HCT116 (cell line): Measurements from ENCODE around the gene CIITA. TPM values are rescaled to one million over a fixed set of nuclear protein-coding genes. Genes with fewer than 3 reads are reported as not detected.

Source experiments
- ATAC-seq: fragments of 200-7000 bp; cut with Tn5 transposase; 2 replicates; pipeline ENCODE4 v1.9.1; 2020; ENCODE audit warnings: mild to moderate bottlenecking, moderate library complexity
- BruUV-seq: library from RNA; stranded (reverse); fragments of 400-500 nt; replicated peaks from 2 replicates; lab custom pipeline; 2021; lab: Mats Ljungman, UMichigan
- CTCF ChIA-PET: fragments of 300-600 bp; sonication (Branson Sonifier 250); formaldehyde crosslinking; loops from one replicate; lab custom pipeline; 2021; ENCODE audit warnings: antibody characterized with exemption; lab: Charles Lee
- POLR2A ChIA-PET: fragments of 300-600, 350-600 bp; sonication (Branson Sonifier 250); formaldehyde crosslinking; loops from one replicate; lab custom pipeline; 2021; ENCODE audit warnings: antibody characterized with exemption; lab: Charles Lee
- RAD21 ChIA-PET, 2 experiments: fragments of 300-600 bp; sonication (Branson Sonifier 250); formaldehyde crosslinking; loops; one replicate each; lab custom pipeline; 2023; ENCODE audit warnings: low total read pairs in 2 of 2; ENCODE audit not compliant: uncharacterized antibody in 2 of 2, unreplicated experiment in 2 of 2, low non-redundant PET in 1 of 2; lab: Charles Lee
- DNase-seq: peaks from one replicate; pipeline ENCODE4 v3.0.0-alpha.2; 2010; ENCODE audit warnings: low read depth, low spot score
- H2AFZ ChIP-seq: fragments of 200-600 bp; shearing (Covaris generic), sonication (generic); 2 replicates; pipeline ENCODE4 v1.6.1; 2017; ENCODE audit warnings: low read depth, mixed run types, mixed read lengths, antibody characterized with exemption, low read length; ENCODE audit not compliant: poor library complexity, severe bottlenecking
- H3K27ac ChIP-seq: 2 replicates; pipeline ENCODE4 v1.5.1; 2012; ENCODE audit warnings: low read depth, low read length
- H3K27me3 ChIP-seq: fragments of 200-600 bp; sonication (generic); 2 replicates; pipeline ENCODE4 v1.6.1; 2016; ENCODE audit warnings: mixed run types, low read length, mixed read lengths; ENCODE audit not compliant: insufficient read depth
- H3K36me3 ChIP-seq, 2 experiments: fragments of 200-500 bp in 1 of 2; fragments of 200-600 bp in 1 of 2; sonication (Bioruptor generic) in 1 of 2; sonication (generic) in 1 of 2; 2 replicates each; pipeline versions ENCODE4 v1.5.1 to v1.6.1; 2014 to 2016; ENCODE audit warnings: low read length in 2 of 2, inconsistent platforms in 1 of 2, mixed read lengths in 1 of 2, mixed run types in 1 of 2; ENCODE audit not compliant: insufficient read depth in 2 of 2, control insufficient read depth in 1 of 2
- H3K4me1 ChIP-seq, 2 experiments: fragments of 200-600 bp in 1 of 2; sonication (generic) in 1 of 2; 2 replicates each; pipeline versions ENCODE4 v1.5.1 to v1.6.1; 2012 to 2017; ENCODE audit warnings: low read length in 2 of 2, inconsistent platforms in 1 of 2, mild to moderate bottlenecking in 1 of 2, mixed read lengths in 1 of 2, mixed run types in 1 of 2, moderate library complexity in 1 of 2; ENCODE audit not compliant: insufficient read depth in 2 of 2, control insufficient read depth in 1 of 2
- H3K4me2 ChIP-seq: fragments of 200-600 bp; sonication (generic); 2 replicates; pipeline ENCODE4 v1.6.1; 2017; ENCODE audit warnings: mixed run types, low read length, mixed read lengths
- H3K4me3 ChIP-seq, 2 experiments: fragments of 200-600 bp in 1 of 2; sonication (generic) in 1 of 2; replicated peaks in 1 of 2; 2 replicates each; pipeline ENCODE4 v1.5.1; 2011 to 2016; ENCODE audit warnings: low read length in 2 of 2, control low read depth in 1 of 2, low read depth in 1 of 2, mild to moderate bottlenecking in 1 of 2, mixed read lengths in 1 of 2, mixed run types in 1 of 2
- H3K79me2 ChIP-seq: fragments of 200-600 bp; sonication (generic); 2 replicates; pipeline ENCODE4 v1.6.1; 2017; ENCODE audit warnings: mild to moderate bottlenecking, mixed run types, low read length, moderate library complexity, mixed read lengths; ENCODE audit not compliant: insufficient read depth
- H3K9ac ChIP-seq: fragments of 200-600 bp; sonication (generic); 2 replicates; pipeline ENCODE4 v1.6.1; 2016; ENCODE audit warnings: low read length, mixed read lengths
- H3K9me2 ChIP-seq: fragments of 200-600 bp; sonication (generic), shearing (Covaris generic); 2 replicates; pipeline ENCODE4 v1.6.1; 2017; ENCODE audit warnings: mixed run types, mild to moderate bottlenecking, moderate library complexity; ENCODE audit not compliant: insufficient read depth
- H3K9me3 ChIP-seq, 2 experiments: fragments of 200-500 bp in 1 of 2; fragments of 200-600 bp in 1 of 2; sonication (Bioruptor generic) in 1 of 2; sonication (generic) in 1 of 2; 2 replicates each; pipeline ENCODE4 v1.6.1; 2014 to 2017; ENCODE audit warnings: low read length in 2 of 2, mixed read lengths in 2 of 2, inconsistent platforms in 1 of 2, low read depth in 1 of 2, mild to moderate bottlenecking in 1 of 2, mixed run types in 1 of 2, moderate library complexity in 1 of 2; ENCODE audit not compliant: control insufficient read depth in 1 of 2, insufficient read depth in 1 of 2
- H4K20me1 ChIP-seq: fragments of 200-600 bp; sonication (generic), shearing (Covaris generic); 2 replicates; pipeline ENCODE4 v1.6.1; 2017; ENCODE audit warnings: mixed run types, mild to moderate bottlenecking, moderate library complexity; ENCODE audit not compliant: insufficient read depth
- ATF3 ChIP-seq: IDR thresholded peaks from 2 replicates; pipeline ENCODE4 v1.6.1; 2012
- CEBPB ChIP-seq: IDR thresholded peaks from 2 replicates; pipeline ENCODE4 v1.6.1; 2012; ENCODE audit warnings: low read depth
- CTCF ChIP-seq, 3 experiments: fragments of 200-600 bp in 1 of 3; sonication (generic) in 1 of 3; IDR thresholded peaks in 2 of 3; conservative IDR thresholded peaks in 1 of 3; 2 replicates each; pipeline ENCODE4 v1.5.1; 2012 to 2017; ENCODE audit warnings: low read depth in 2 of 3, low read length in 2 of 3, antibody characterized with exemption in 1 of 3, borderline replicate concordance in 1 of 3, control low read depth in 1 of 3, mild to moderate bottlenecking in 1 of 3, mixed read lengths in 1 of 3, mixed run types in 1 of 3, moderate library complexity in 1 of 3; ENCODE audit not compliant: insufficient read depth in 1 of 3
- EGR1 ChIP-seq: IDR thresholded peaks from 2 replicates; pipeline ENCODE4 v1.6.1; 2012; ENCODE audit warnings: low read depth
- ELF1 ChIP-seq: IDR thresholded peaks from 2 replicates; pipeline ENCODE4 v1.6.1; 2012; ENCODE audit warnings: low read depth, borderline replicate concordance
- FOSL1 ChIP-seq: IDR thresholded peaks from 2 replicates; pipeline ENCODE4 v1.6.1; 2012; ENCODE audit warnings: low read depth
- RAD21 ChIP-seq: IDR thresholded peaks from 2 replicates; pipeline ENCODE4 v1.6.1; 2012; ENCODE audit warnings: low read depth, mild to moderate bottlenecking
- REST ChIP-seq: IDR thresholded peaks from 2 replicates; pipeline ENCODE4 v1.6.1; 2012; ENCODE audit warnings: low read depth
- SIN3A ChIP-seq: IDR thresholded peaks from 2 replicates; pipeline ENCODE4 v1.6.1; 2012; ENCODE audit warnings: low read depth
- SRF ChIP-seq: IDR thresholded peaks from 2 replicates; pipeline ENCODE4 v1.6.1; 2012; ENCODE audit warnings: low read depth
- TCF7L2 ChIP-seq: IDR thresholded peaks from 2 replicates; pipeline ENCODE4 v1.7.0; 2011; ENCODE audit warnings: borderline replicate concordance, inconsistent platforms; ENCODE audit not compliant: insufficient read depth, insufficient read length; ENCODE audit errors: extremely low read depth
- ZBTB33 ChIP-seq: IDR thresholded peaks from 2 replicates; pipeline ENCODE4 v1.6.1; 2011; ENCODE audit warnings: mild to moderate bottlenecking, low read length, moderate library complexity; ENCODE audit not compliant: insufficient replicate concordance; ENCODE audit errors: extremely low read depth
- ZFX ChIP-seq: fragments of 450-650 bp; IDR thresholded peaks from 2 replicates; pipeline ENCODE4 v1.6.1; 2017
- intact Hi-C: fragments of 100-400 bp; cut with micrococcal nuclease; formaldehyde crosslinking; loops from 2 replicates; pipeline ENCODE4 v1.10.0; 2022
- total RNA-seq: library from RNA; stranded (reverse); gene quantifications from one replicate; pipeline ENCODE4 v1.2.1, GENCODE V29; 2021; ENCODE audit not compliant: unreplicated experiment

Gene CIITA
- total RNA-seq, 1 experiment from 2014 or later, result 0.25 TPM

GRCh38 chr16:10938321-10938720 is 61.3 kb downstream of the CIITA start:
- H4K20me1 ChIP-seq, result 0 out of 2 replicates have a peak, but pooled peaks cover 7% of the 10 kb centered on the region
- no peaks in the 10 kb centered on the region for H3K27me3 ChIP-seq
- no TSS peak for BruUV-seq
- peaks cover 9 to 45% of the 10 kb centered on the region in 2 experiments; a peak in 2 of 4 replicates for H3K36me3 ChIP-seq
- no peak for TF ChIP-seq ATF3
- TF ChIP-seq SRF, result no peak
- TF ChIP-seq CTCF (IDR thresholded peaks at IDR 0.05 in 2 of 3, conservative IDR thresholded peaks at IDR 0.05 in 1 of 3; ENCODE audit: borderline replicate concordance in 1 of 3, insufficient read depth in 1 of 3, low read depth in 2 of 3, low read length in 2 of 3), result no peak
- no peak for TF ChIP-seq EGR1
- TF ChIP-seq FOSL1, result no peak
- no peak for TF ChIP-seq ZFX
- no peak for TF ChIP-seq ELF1
- TF ChIP-seq TCF7L2, result no peak
- TF ChIP-seq SIN3A, result no peak
- no peak for TF ChIP-seq ZBTB33
- TF ChIP-seq RAD21, result no peak
- TF ChIP-seq REST, result no peak
- TF ChIP-seq CEBPB, result no peak
- H3K9ac ChIP-seq, result no peak overlapping the region
- H3K27ac ChIP-seq, result no peak overlapping the region
- H3K9me2 ChIP-seq, result no peaks in the 10 kb centered on the region
- no peak for DNase-seq
- no peak overlapping the region for H3K4me3 ChIP-seq
- H3K4me2 ChIP-seq, result no peak overlapping the region
- intact Hi-C loops, result no loop called here
- ChIA-PET CTCF (no interaction called here), POLR2A (no interaction called here), RAD21 (no interaction called here)
- H3K4me1 ChIP-seq, result peaks cover 11 to 18% of the 10 kb centered on the region in 2 experiments
- H2AFZ ChIP-seq, result no peak overlapping the region
- no peak for ATAC-seq
- H3K79me2 ChIP-seq, result peaks cover 82% of the 10 kb centered on the region
- H3K9me3 ChIP-seq, result no peaks in the 10 kb centered on the region
